Frontal cortex (tissue), 4 donors: ENCODE measurements around the gene LCE1B. TPM values are rescaled to one million over a fixed set of nuclear protein-coding genes. Genes with fewer than 3 reads are reported as not detected.

Experiments used
- DNase-seq, 2 donors: peaks; one replicate each; pipeline ENCODE4 v3.0.0; 2012; ENCODE audit warnings: low spot score in 2 of 2
- FAIRE-seq: peaks from 2 replicates; lab custom pipeline; 2012; peaks lifted over from hg19 to GRCh38; lab: Jason Lieb, UNC
- total RNA-seq: library from RNA; depleted of rRNA; stranded (reverse); fragments of >200 nt; gene quantifications from one replicate; pipeline ENCODE4 v1.2.3, GENCODE V29; 2014
- donor health status: control.
- donor health status: control.
- donor health status: control.

The LCE1B gene, protein sequence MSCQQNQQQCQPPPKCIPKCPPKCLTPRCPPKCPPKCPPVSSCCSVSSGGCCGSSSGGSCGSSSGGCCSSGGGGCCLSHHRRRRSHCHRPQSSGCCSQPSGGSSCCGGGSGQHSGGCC
- not detected for total RNA-seq

- DNase-seq (no peak), FAIRE-seq (no peak)
Observed at GRCh38 chr1:152811671-152812070, at the start of gene LCE1B. Gene LCE1B (plus strand): TSS chr1:152811971. CDS start chr1:152812447, 476 bp downstream.

GRCh38 chr1:152768847-152769533, 42.8 kb upstream of the LCE1B start:
- no peak for FAIRE-seq
- DNase-seq: no peak

- FAIRE-seq (no peak), DNase-seq (no peak)
Observed at GRCh38 chr1:152770411-152770810, 41.4 kb upstream of the LCE1B start.

- FAIRE-seq (no peak), DNase-seq (no peak)
Observed at GRCh38 chr1:152774875-152775274, 36.9 kb upstream of the LCE1B start, which contains the start of gene LCE1F. Gene LCE1F (plus strand): TSS chr1:152775140. CDS start chr1:152776372, 1,232 bp downstream.

DNA sequence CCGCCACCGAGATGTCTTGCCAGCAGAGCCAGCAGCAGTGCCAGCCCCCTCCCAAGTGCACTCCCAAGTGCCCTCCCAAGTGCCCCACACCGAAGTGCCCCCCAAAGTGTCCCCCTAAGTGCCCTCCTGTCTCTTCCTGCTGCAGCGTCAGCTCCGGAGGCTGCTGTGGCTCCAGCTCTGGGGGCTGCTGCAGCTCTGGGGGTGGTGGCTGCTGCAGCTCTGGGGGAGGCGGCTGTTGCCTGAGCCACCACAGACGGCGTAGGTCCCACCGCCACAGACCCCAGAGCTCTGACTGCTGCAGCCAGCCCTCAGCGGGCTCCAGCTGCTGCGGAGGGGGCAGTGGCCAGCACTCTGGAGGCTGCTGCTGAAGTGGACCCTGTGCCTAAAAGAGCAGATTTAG, 35.4 kb upstream of the LCE1B start:
- no peak for FAIRE-seq
- no peak for DNase-seq

DNA sequence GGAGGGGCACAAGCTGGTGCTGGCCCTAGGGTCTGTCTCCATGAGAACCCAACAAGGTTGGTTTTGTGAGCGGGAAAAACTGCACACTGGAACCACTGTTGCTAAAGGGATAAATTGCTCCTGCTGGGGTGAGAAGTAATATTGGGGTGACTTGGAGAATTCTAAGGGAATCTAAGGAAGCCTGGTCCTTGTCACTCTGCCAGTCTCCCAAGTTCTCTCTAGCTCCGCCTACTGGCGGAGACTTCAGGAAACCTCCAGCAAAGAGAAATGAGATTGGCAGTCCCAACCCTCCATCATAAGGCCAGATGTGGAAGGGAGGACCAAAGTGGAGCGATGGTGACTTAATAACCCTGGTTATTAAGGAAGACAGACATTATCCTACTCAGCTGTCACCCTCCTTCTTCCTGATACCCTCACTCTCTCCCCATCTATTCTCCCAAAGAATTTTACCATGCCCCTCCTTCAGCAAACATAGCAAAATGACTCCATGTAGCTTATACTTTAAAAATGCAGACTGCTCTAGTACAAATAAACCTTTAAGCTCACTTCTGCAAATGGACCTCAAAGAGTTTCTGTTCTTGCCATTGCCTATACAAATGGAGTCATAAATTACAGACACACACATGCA, 34.1 kb upstream of the LCE1B start:
- FAIRE-seq (no peak), DNase-seq (no peak)

- FAIRE-seq (no peak), DNase-seq (no peak)
Observed at GRCh38 chr1:152783095-152783494, 28.7 kb upstream of the LCE1B start.

- FAIRE-seq (no peak), DNase-seq (no peak)
Observed at GRCh38 chr1:152786077-152786476, 25.7 kb upstream of the LCE1B start, which contains the start of gene LCE1E. Gene LCE1E (plus strand): TSS chr1:152786257. CDS start chr1:152787300, 1,043 bp downstream.

GRCh38 chr1:152795686-152796085, 16.1 kb upstream of the LCE1B start:
- FAIRE-seq (no peak), DNase-seq (no peak)

GRCh38 chr1:152796421-152796820, 15.3 kb upstream of the LCE1B start, which contains the start of gene LCE1D:
Gene LCE1D (plus strand): TSS chr1:152796721. CDS start chr1:152797795, 1,074 bp downstream.
- no peak for DNase-seq
- no peak for FAIRE-seq

GRCh38 chr1:152801333-152801732, 10.4 kb upstream of the LCE1B start:
- DNase-seq (no peak), FAIRE-seq (no peak)

GRCh38 chr1:152806576-152806975, 5.2 kb upstream of the LCE1B start, which contains the start of gene LCE1C:
Gene LCE1C (minus strand): TSS chr1:152806651. CDS start chr1:152805478, 1,173 bp downstream.
- FAIRE-seq (no peak), DNase-seq (no peak)

GRCh38 chr1:152811050-152811449, 721 bp upstream of the LCE1B start:
- no peak for DNase-seq
- FAIRE-seq: no peak

DNA sequence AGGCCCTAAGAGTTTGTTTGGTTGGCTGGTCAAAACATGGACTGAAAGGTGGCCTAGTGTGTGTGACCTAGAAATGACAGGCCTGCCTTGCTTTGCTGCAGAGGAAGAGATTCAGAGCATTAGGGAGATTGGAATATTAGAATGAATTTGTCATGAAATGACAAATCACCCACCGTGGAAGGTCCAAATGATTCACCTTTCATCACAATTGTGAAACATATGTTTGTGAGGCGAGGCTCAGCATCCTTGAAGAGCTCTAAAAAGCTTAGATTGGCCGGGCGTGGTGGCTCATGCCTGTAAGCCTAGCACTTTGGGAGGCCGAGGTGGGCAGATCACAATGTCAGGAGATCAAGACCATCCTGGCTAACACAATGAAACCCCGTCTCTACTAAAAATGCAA, 5.5 kb downstream of the LCE1B start:
- DNase-seq: no peak
- FAIRE-seq: no peak

- no peak for DNase-seq
- no peak for FAIRE-seq
Observed at GRCh38 chr1:152823294-152823693, 11.5 kb downstream of the LCE1B start.

DNA sequence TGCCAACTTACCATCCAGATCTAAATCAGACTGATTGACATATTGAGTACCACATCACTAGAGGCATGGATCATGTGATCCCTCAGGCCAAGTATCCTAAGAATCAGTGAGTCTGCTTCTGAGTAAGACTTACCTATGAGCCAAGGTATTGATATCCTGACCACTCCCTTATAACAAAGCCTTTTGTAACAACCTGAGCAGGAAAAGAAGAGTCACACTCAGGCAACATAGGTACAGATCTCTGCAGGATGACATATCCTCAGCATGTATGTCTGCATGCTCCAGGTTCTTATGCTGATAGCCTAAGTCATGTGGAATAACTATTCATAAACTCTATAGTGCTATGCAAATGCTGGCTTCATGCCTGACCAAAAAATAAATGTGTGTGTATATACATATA, 13.2 kb downstream of the LCE1B start:
- no peak for FAIRE-seq
- no peak for DNase-seq

GRCh38 chr1:152827173-152827572, 15.4 kb downstream of the LCE1B start, which contains the start of gene LCE1A:
Gene LCE1A (plus strand): TSS chr1:152827473. CDS start chr1:152827473, 0 bp downstream.
- DNase-seq (no peak), FAIRE-seq (no peak)

GRCh38 chr1:152836870-152837269, 25.1 kb downstream of the LCE1B start:
- DNase-seq (no peak), FAIRE-seq (no peak)

- DNase-seq (no peak), FAIRE-seq (no peak)
Observed at GRCh38 chr1:152842556-152842955, 30.8 kb downstream of the LCE1B start, which contains the start of gene LCE6A. Gene LCE6A (plus strand): TSS chr1:152842856. CDS start chr1:152843521, 665 bp downstream.

GRCh38 chr1:152855661-152856060, 43.9 kb downstream of the LCE1B start:
- DNase-seq: no peak
- FAIRE-seq: no peak

DNA sequence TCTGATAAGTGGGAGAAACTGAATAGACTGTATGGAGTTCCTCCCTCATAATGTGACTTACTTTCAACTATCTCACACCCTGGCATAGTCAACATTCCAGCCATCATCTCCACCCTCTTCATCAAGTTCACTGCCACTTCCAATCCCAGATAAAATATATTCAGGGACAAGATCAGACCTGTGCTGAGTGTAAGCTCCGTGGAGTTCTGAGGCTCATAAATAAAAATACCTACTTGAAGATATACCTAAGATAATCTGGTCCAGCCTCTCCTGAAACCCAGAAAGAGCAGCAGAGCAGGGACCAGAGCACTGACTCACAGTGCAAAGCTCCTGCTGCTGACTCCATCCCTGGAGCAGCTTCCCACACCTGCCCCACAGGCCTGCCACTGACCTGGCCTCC, 46.3 kb downstream of the LCE1B start:
- FAIRE-seq (no peak), DNase-seq (no peak)
